Smooth muscle cell (in vitro differentiated cells): ENCODE results near the gene ASCC1. TPM values are rescaled to one million over a fixed set of nuclear protein-coding genes. Genes with fewer than 3 reads are reported as not detected.

Experiments
- DNase-seq: peaks from one replicate; lab custom pipeline; 2025; ENCODE audit not compliant: unreplicated experiment; lab: John Stamatoyannopoulos, UW
- H2AFZ ChIP-seq: fragments of 200-600 bp; sonication (generic); 2 replicates; pipeline ENCODE4 v1.6.0; 2016; ENCODE audit warnings: antibody characterized with exemption, low read depth, mild to moderate bottlenecking
- H3F3A ChIP-seq: fragments of 200-600 bp; sonication (generic); 2 replicates; pipeline ENCODE4 v1.6.0; 2017; ENCODE audit warnings: antibody characterized with exemption, low read depth
- H3K27ac ChIP-seq: fragments of 200-600 bp; sonication (generic); 2 replicates; pipeline ENCODE4 v1.5.1; 2016; ENCODE audit warnings: low read depth, mild to moderate bottlenecking
- H3K27me3 ChIP-seq: fragments of 200-600 bp; sonication (generic); 2 replicates; pipeline ENCODE4 v1.6.1; 2016; ENCODE audit warnings: low read depth, mild to moderate bottlenecking
- H3K36me3 ChIP-seq: fragments of 200-600 bp; sonication (generic); 2 replicates; pipeline ENCODE4 v1.5.1; 2016; ENCODE audit warnings: low read depth
- H3K4me1 ChIP-seq: fragments of 200-600 bp; sonication (generic); 2 replicates; pipeline ENCODE4 v1.5.1; 2016; ENCODE audit warnings: low read depth
- H3K4me2 ChIP-seq: fragments of 200-600 bp; sonication (generic); 2 replicates; pipeline ENCODE4 v1.6.0; 2016; ENCODE audit warnings: mild to moderate bottlenecking
- H3K4me3 ChIP-seq: fragments of 200-600 bp; sonication (generic); 2 replicates; pipeline ENCODE4 v1.5.1; 2016; ENCODE audit warnings: mild to moderate bottlenecking
- H3K79me2 ChIP-seq: fragments of 200-600 bp; sonication (generic); 2 replicates; pipeline ENCODE4 v1.6.0; 2016; ENCODE audit warnings: low read depth, mild to moderate bottlenecking
- H3K9ac ChIP-seq: fragments of 200-600 bp; sonication (generic); 2 replicates; pipeline ENCODE4 v1.6.0; 2016; ENCODE audit warnings: low read depth
- H3K9me3 ChIP-seq: fragments of 200-600 bp; sonication (generic); replicated peaks from 2 replicates; pipeline ENCODE4 v1.5.1; 2016; ENCODE audit warnings: low read depth
- H4K20me1 ChIP-seq: fragments of 200-600 bp; sonication (generic); 2 replicates; pipeline ENCODE4 v1.6.0; 2016; ENCODE audit warnings: low read depth
- WGBS: methylation state at CpG from one replicate; pipeline ENCODE4 v1.1.7; 2016; ENCODE audit warnings: low lambda C conversion rate; 5-methylcytosine and 5-hydroxymethylcytosine counted together
- polyA plus RNA-seq: library from polyadenylated mRNA; unstranded; fragments of >200 nt; fragmentation: Nextera tagmentation; extraction: Ambion mirVana; gene quantifications from 2 replicates; pipeline ENCODE4 v1.2.1, GENCODE V29; 2016
- total RNA-seq: library from RNA; depleted of rRNA; stranded (reverse); fragments of >200 nt; gene quantifications from 2 replicates; pipeline ENCODE4 v1.2.3, GENCODE V29; 2014
- TF ChIP-seq, protein P1 (sequence below): fragments of 200-600 bp; sonication (generic); IDR thresholded peaks from 2 replicates; pipeline ENCODE4 v1.5.1; 2017; ENCODE audit warnings: borderline replicate concordance, mild to moderate bottlenecking, antibody characterized with exemption; ENCODE audit not compliant: insufficient read depth, poor library complexity, severe bottlenecking

Gene ASCC1
- total and polyA plus RNA-seq, 2 experiments from 2014 or later: 24.0 to 28.1 TPM

- no peak overlapping the region for H3K27ac ChIP-seq
- no peaks in the 10 kb centered on the region for H4K20me1 ChIP-seq
- H3K79me2 ChIP-seq: no peaks in the 10 kb centered on the region
- H2AFZ ChIP-seq: no peak overlapping the region
- 90% methylated on average over 6 of the region's 6 CpGs for WGBS
- DNase-seq: no peak
- no peaks in the 10 kb centered on the region for H3K36me3 ChIP-seq
- H3K9me3 ChIP-seq: no peaks in the 10 kb centered on the region
- TF ChIP-seq, protein P1, sequence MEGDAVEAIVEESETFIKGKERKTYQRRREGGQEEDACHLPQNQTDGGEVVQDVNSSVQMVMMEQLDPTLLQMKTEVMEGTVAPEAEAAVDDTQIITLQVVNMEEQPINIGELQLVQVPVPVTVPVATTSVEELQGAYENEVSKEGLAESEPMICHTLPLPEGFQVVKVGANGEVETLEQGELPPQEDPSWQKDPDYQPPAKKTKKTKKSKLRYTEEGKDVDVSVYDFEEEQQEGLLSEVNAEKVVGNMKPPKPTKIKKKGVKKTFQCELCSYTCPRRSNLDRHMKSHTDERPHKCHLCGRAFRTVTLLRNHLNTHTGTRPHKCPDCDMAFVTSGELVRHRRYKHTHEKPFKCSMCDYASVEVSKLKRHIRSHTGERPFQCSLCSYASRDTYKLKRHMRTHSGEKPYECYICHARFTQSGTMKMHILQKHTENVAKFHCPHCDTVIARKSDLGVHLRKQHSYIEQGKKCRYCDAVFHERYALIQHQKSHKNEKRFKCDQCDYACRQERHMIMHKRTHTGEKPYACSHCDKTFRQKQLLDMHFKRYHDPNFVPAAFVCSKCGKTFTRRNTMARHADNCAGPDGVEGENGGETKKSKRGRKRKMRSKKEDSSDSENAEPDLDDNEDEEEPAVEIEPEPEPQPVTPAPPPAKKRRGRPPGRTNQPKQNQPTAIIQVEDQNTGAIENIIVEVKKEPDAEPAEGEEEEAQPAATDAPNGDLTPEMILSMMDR: no peak
- no peak overlapping the region for H3K4me2 ChIP-seq
- H3K9ac ChIP-seq: no peak overlapping the region
- H3K4me3 ChIP-seq: no peak overlapping the region
- peaks cover 61% of the 10 kb centered on the region for H3K27me3 ChIP-seq
- no peaks in the 10 kb centered on the region for H3F3A ChIP-seq
- H3K4me1 ChIP-seq: peaks cover 23% of the 10 kb centered on the region
These were observed 130.9 kb downstream of the ASCC1 start for GRCh38 chr10:72085166-72085565.

DNA sequence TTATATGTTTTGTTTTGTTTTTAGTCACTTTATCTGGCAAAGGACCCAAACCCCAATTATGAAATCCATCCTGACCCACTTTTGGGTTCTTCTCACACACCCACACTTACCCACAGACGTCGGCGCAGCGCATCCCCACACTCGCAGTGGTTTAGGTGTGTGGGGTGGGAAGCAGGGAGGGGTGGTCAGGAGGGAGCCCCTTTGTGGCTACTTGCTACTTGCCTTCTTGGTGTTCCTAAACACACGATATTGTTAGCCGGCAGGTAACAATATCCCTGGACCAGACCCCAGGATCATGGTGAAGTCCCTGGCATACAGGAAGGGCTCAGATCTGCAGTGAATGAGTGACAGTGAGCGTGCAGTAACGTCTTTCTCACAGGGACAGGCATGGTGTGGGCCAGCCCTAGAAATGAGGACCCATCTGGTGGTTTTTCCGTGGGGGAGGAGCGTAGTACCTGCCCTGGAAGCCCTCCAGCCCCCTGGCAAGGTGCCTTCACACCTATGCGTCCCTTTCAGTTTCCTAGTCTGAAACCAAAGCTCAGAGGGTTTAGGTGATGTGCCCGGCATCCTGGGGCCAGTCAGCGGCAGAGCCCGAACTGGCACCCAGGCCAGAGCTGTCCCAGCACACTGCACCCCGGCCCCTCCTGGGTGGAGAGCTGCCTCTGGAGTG is 132.2 kb downstream of the ASCC1 start:
- H3K4me2 ChIP-seq: no peak overlapping the region
- no peaks in the 10 kb centered on the region for H4K20me1 ChIP-seq
- H3K4me3 ChIP-seq: no peak overlapping the region
- H3K27ac ChIP-seq: no peak overlapping the region
- no peaks in the 10 kb centered on the region for H3K36me3 ChIP-seq
- H3K9me3 ChIP-seq: no peaks in the 10 kb centered on the region
- no peak for DNase-seq
- no peak overlapping the region for H3K9ac ChIP-seq
- no peaks in the 10 kb centered on the region for H3F3A ChIP-seq
- TF ChIP-seq, protein P1: no peak
- H2AFZ ChIP-seq: no peak overlapping the region
- peaks cover 19% of the 10 kb centered on the region for H3K4me1 ChIP-seq
- WGBS: 94% methylated on average over 16 of the region's 16 CpGs
- no peaks in the 10 kb centered on the region for H3K79me2 ChIP-seq
- peaks cover 48% of the 10 kb centered on the region for H3K27me3 ChIP-seq

GRCh38 chr10:72082856-72083789 is 133.0 kb downstream of the ASCC1 start:
- no peak overlapping the region for H2AFZ ChIP-seq
- H3K9ac ChIP-seq: no peak overlapping the region
- H3F3A ChIP-seq: no peaks in the 10 kb centered on the region
- TF ChIP-seq, protein P1: no peak
- no peak for DNase-seq
- no peak overlapping the region for H3K27ac ChIP-seq
- no peaks in the 10 kb centered on the region for H3K9me3 ChIP-seq
- H3K4me2 ChIP-seq: no peak overlapping the region
- no peak overlapping the region for H3K4me3 ChIP-seq
- WGBS: 96% methylated on average over 6 of the region's 6 CpGs
- H3K36me3 ChIP-seq: no peaks in the 10 kb centered on the region
- H3K4me1 ChIP-seq: peaks cover 11% of the 10 kb centered on the region
- no peaks in the 10 kb centered on the region for H3K79me2 ChIP-seq
- H4K20me1 ChIP-seq: no peaks in the 10 kb centered on the region
- H3K27me3 ChIP-seq: peaks cover 40% of the 10 kb centered on the region
